GM11168 (cell line): ENCODE measurements around the gene TRPV5.

Experiments
- in situ Hi-C: fragments of 300-500 bp; cut with MboI; formaldehyde crosslinking; loops from one replicate; pipeline ENCODE4 v1.12.0; 2022; ENCODE audit warnings: low sequenced_read_pairs; ENCODE audit not compliant: unreplicated experiment

TRPV5 gene

GRCh38 chr7:142890874-142891485 lies 42.6 kb downstream of the TRPV5 start:
- in situ Hi-C loops, result no loop called here

GRCh38 chr7:142889816-142890215 lies 43.7 kb downstream of the TRPV5 start:
- in situ Hi-C loops, result no loop called here

GRCh38 chr7:142887282-142888015 lies 46.1 kb downstream of the TRPV5 start:
- in situ Hi-C loops, result no loop called here

- in situ Hi-C loops, result no loop called here
Observed at GRCh38 chr7:142886866-142887265, 46.7 kb downstream of the TRPV5 start.

GRCh38 chr7:142885311-142886230 lies 48.0 kb downstream of the TRPV5 start, which contains the start of gene TRPV6:
TSS of gene TRPV6 (minus strand) at chr7:142885745.
- in situ Hi-C loops, result no loop called here

GRCh38 chr7:142884286-142884640 lies 49.3 kb downstream of the TRPV5 start:
- in situ Hi-C loops, result no loop called here

- in situ Hi-C loops, result no loop called here
Observed at GRCh38 chr7:142883571-142884285, 49.8 kb downstream of the TRPV5 start.

- in situ Hi-C loops, result no loop called here
Observed at GRCh38 chr7:142883145-142883544, 50.4 kb downstream of the TRPV5 start.

GRCh38 chr7:142882338-142882678 lies 51.2 kb downstream of the TRPV5 start:
- in situ Hi-C loops, result no loop called here

GRCh38 chr7:142881586-142882337 lies 51.8 kb downstream of the TRPV5 start:
- in situ Hi-C loops, result no loop called here

GRCh38 chr7:142880876-142881505 lies 52.6 kb downstream of the TRPV5 start:
- in situ Hi-C loops, result no loop called here

GRCh38 chr7:142879060-142879459 lies 54.5 kb downstream of the TRPV5 start:
- in situ Hi-C loops, result no loop called here

GRCh38 chr7:142878315-142878714 lies 55.2 kb downstream of the TRPV5 start:
- in situ Hi-C loops, result no loop called here

- in situ Hi-C loops, result no loop called here
Observed at GRCh38 chr7:142876991-142877910, 56.3 kb downstream of the TRPV5 start.

GRCh38 chr7:142876236-142876960 lies 57.1 kb downstream of the TRPV5 start:
- in situ Hi-C loops, result no loop called here

- in situ Hi-C loops, result no loop called here
Observed at GRCh38 chr7:142875456-142875855, 58.1 kb downstream of the TRPV5 start.

- in situ Hi-C loops, result loop anchor here (25.0 kb wide), 1 partner anchor 337 kb away; the partner anchor contains the start of gene TAS2R40
Observed at GRCh38 chr7:142874837-142875236, 58.7 kb downstream of the TRPV5 start.
